K562 (cell line): Measurements from ENCODE around the gene PDZK1IP1. TPM values are rescaled to one million over a fixed set of nuclear protein-coding genes. Genes with fewer than 3 reads are reported as not detected.
A peak's percentile ranks its signal among the peaks of the same experiment; 100 is the strongest.

ENCODE experiments used
- BRD4 ChIP-seq: fragments of 200-600 bp; sonication (generic); IDR thresholded peaks from 2 replicates; pipeline ENCODE4 v1.6.1; 2017; ENCODE audit warnings: inconsistent platforms
- CREB5 ChIP-seq: fragments of 250-450 bp; sonication (Bioruptor Pico); IDR thresholded peaks from 2 replicates; pipeline ENCODE4 v1.5.0; 2020; ENCODE audit warnings: mild to moderate bottlenecking
- CSDE1 ChIP-seq, 2 experiments: fragments of 450-650 bp; IDR thresholded peaks; 2 replicates each; pipeline ENCODE4 v1.6.1; 2016; ENCODE audit warnings: mild to moderate bottlenecking in 1 of 2
- FOXP4 ChIP-seq: sonication (generic); formaldehyde crosslinking; IDR thresholded peaks from 2 replicates; pipeline ENCODE4 v1.8.0; 2022; ENCODE audit warnings: mild to moderate bottlenecking, missing genetic modification reagents, borderline replicate concordance
- HBP1 ChIP-seq: fragments of 450-650 bp; formaldehyde crosslinking; IDR thresholded peaks from 2 replicates; pipeline ENCODE4 v1.4.0; 2022; ENCODE audit warnings: missing genetic modification characterization
- KAT8 ChIP-seq: fragments of 450-650 bp; IDR thresholded peaks from 2 replicates; pipeline ENCODE4 v1.6.1; 2016; ENCODE audit warnings: low read depth, mild to moderate bottlenecking
- MCM5 ChIP-seq: fragments of 450-650 bp; IDR thresholded peaks from 2 replicates; pipeline ENCODE4 v1.6.1; 2016; ENCODE audit warnings: low read depth
- NCOA1 ChIP-seq: fragments of 450-650 bp; IDR thresholded peaks from 2 replicates; pipeline ENCODE4 v1.6.1; 2016; ENCODE audit warnings: low read depth
- NCOR1 ChIP-seq: fragments of 450-650 bp; IDR thresholded peaks from 2 replicates; pipeline ENCODE4 v1.6.1; 2016; ENCODE audit warnings: mild to moderate bottlenecking, moderate library complexity
- NFATC3 ChIP-seq: fragments of 450-650 bp; IDR thresholded peaks from 2 replicates; pipeline ENCODE4 v1.6.1; 2017; ENCODE audit warnings: mild to moderate bottlenecking
- NFIC ChIP-seq: fragments of 450-650 bp; IDR thresholded peaks from 2 replicates; pipeline ENCODE4 v1.6.1; 2017; ENCODE audit warnings: mild to moderate bottlenecking, inconsistent platforms
- NONO ChIP-seq, 2 experiments: fragments of 200-400 bp in 1 of 2; fragments of 450-650 bp in 1 of 2; formaldehyde crosslinking in 1 of 2; IDR thresholded peaks; 2 replicates each; pipeline ENCODE4 v1.6.1; 2017; ENCODE audit warnings: low read depth in 2 of 2, mild to moderate bottlenecking in 2 of 2, moderate library complexity in 2 of 2, low read length in 1 of 2
- PHF21A ChIP-seq: fragments of 450-650 bp; IDR thresholded peaks from 2 replicates; pipeline ENCODE4 v1.6.1; 2017; ENCODE audit warnings: low read depth, borderline replicate concordance
- RBM34 ChIP-seq: fragments of 200-400 bp; formaldehyde crosslinking; IDR thresholded peaks from 2 replicates; pipeline ENCODE4 v1.6.1; 2018; ENCODE audit warnings: low read length, borderline replicate concordance; ENCODE audit not compliant: insufficient read depth
- SRF ChIP-seq, 2 experiments: fragments of 250-450, 450-650 bp in 1 of 2; sonication (Bioruptor Pico) in 1 of 2; sonication (generic) in 1 of 2; formaldehyde crosslinking; IDR thresholded peaks; 2 replicates each; pipeline versions ENCODE4 v1.5.0 to v1.5.1; 2020 to 2022; ENCODE audit warnings: mild to moderate bottlenecking in 1 of 2, missing genetic modification reagents in 1 of 2
- TAF7 ChIP-seq: fragments of 450-650 bp; IDR thresholded peaks from 2 replicates; pipeline ENCODE4 v1.6.1; 2016; ENCODE audit warnings: missing genetic modification characterization, missing compliant biosample characterization
- TARDBP ChIP-seq: fragments of 450-650 bp; IDR thresholded peaks from 2 replicates; pipeline ENCODE4 v1.6.1; 2016
- UBTF ChIP-seq, 2 experiments: IDR thresholded peaks; 2 replicates each; pipeline ENCODE4 v1.6.1; 2012; ENCODE audit warnings: improper control_type of control experiment in 2 of 2, low read depth in 2 of 2, low read length in 2 of 2, borderline replicate concordance in 1 of 2
- ZNF184 ChIP-seq: sonication (generic); formaldehyde crosslinking; IDR thresholded peaks from 2 replicates; pipeline ENCODE4 v1.5.0; 2020; ENCODE audit warnings: missing genetic modification reagents
- ZNF274 ChIP-seq: IDR thresholded peaks from 2 replicates; pipeline ENCODE4 v1.6.1; 2011; ENCODE audit warnings: low read depth, mild to moderate bottlenecking, low read length, moderate library complexity, borderline replicate concordance
- ZNF57 ChIP-seq: fragments of 450-650 bp; formaldehyde crosslinking; IDR thresholded peaks from 2 replicates; pipeline ENCODE4 v1.4.0; 2020; ENCODE audit warnings: mild to moderate bottlenecking, moderate library complexity
- ZNF644 ChIP-seq: fragments of 200-800 bp; sonication (Bioruptor generic); IDR thresholded peaks from 2 replicates; pipeline ENCODE4 v1.6.1; 2016; ENCODE audit warnings: low read depth, missing genetic modification characterization, missing compliant biosample characterization
- ZNF668 ChIP-seq: fragments of 250-450 bp; sonication (Bioruptor Pico); IDR thresholded peaks from 2 replicates; pipeline ENCODE4 v1.8.0; 2022; ENCODE audit warnings: mild to moderate bottlenecking, inconsistent platforms
- polyA plus RNA-seq, 8 experiments: library from polyadenylated mRNA; depleted of rRNA in 4 of 8; stranded (reverse) in 5 of 8; unstranded in 3 of 8; fragments of >200 nt; fragmentation: Nextera tagmentation in 2 of 8; fragmentation: Illumina TruSeq in 1 of 8; extraction: Ambion mirVana in 2 of 8; extraction: Trizol in 1 of 8; gene quantifications; 2 replicates each; pipeline versions ENCODE4 v1.2.1 to v1.2.3, GENCODE V29; 2011 to 2014; ENCODE audit warnings: inconsistent platforms in 1 of 8, missing spikeins in 1 of 8
- total RNA-seq, 7 experiments: library from RNA; depleted of rRNA in 6 of 7; stranded (reverse); fragments of >200 nt in 6 of 7; fragmentation: Illumina TruSeq in 2 of 7; extraction: Trizol in 2 of 7; gene quantifications; 2 replicates each; pipeline versions ENCODE4 v1.2.1 to v1.2.3, GENCODE V29; 2011 to 2021; ENCODE audit warnings: low replicate concordance in 1 of 7

The PDZK1IP1 gene
- total and polyA plus RNA-seq, 9 of the 15 experiments (the other 6 are each of a cell fraction or from before 2014, with no cell fraction given): 0.17 to 0.68 (median 0.53) TPM; not detected in 2

- TF ChIP-seq CREB5 (CRISPR knock-in tag) (no peak), NCOR1 (no peak; the same call in 1 of the 2 replicates), TAF7 (tag) (no peak), FOXP4 (CRISPR knock-in tag) (no peak), ZNF184 (CRISPR knock-in tag) (no peak), NCOA1 (no peak), RBM34 (no peak), MCM5 (no peak), NFIC (peak; percentile 80), ZNF57 (no peak), SRF (CRISPR knock-in tag; IDR thresholded peaks at IDR 0.05) (no peak; a peak in 1 of 4 replicates), NFATC3 (no peak), HBP1 (peak; percentile 70; the same call in 1 of the 2 replicates), BRD4 (no peak), NONO (IDR thresholded peaks at IDR 0.05; ENCODE audit: low read depth in 2 of 2, low read length in 1 of 2) (no peak), KAT8 (no peak), UBTF (IDR thresholded peaks at IDR 0.05; ENCODE audit: borderline replicate concordance in 1 of 2, low read depth in 2 of 2, low read length in 2 of 2) (no peak), ZNF274 (no peak), PHF21A (no peak), CSDE1 (IDR thresholded peaks at IDR 0.05) (no peak), ZNF644 (tag) (no peak), ZNF668 (CRISPR knock-in tag) (no peak), TARDBP (no peak)
These were observed 14.5 kb downstream of the PDZK1IP1 start (continued) for GRCh38 chr1:47175227-47175934.
